Loucy (cell line): ENCODE results near the gene EVI5.
"Not testable (repeated sequence)": the region's sequence is repeated elsewhere in the genome, so short reads cannot be mapped to it uniquely, and the experiment has no call there.

Experiments
- H2AFZ ChIP-seq: fragments of 200-600 bp; sonication (generic); 2 replicates; pipeline ENCODE4 v1.6.0; 2016; ENCODE audit warnings: antibody characterized with exemption, mild to moderate bottlenecking, low read length, moderate library complexity
- H3F3A ChIP-seq: fragments of 200-600 bp; 2 replicates; pipeline ENCODE4 v1.6.0; 2016; ENCODE audit warnings: antibody characterized with exemption, low read depth, mild to moderate bottlenecking
- H3K27me3 ChIP-seq: fragments of 200-600 bp; sonication (generic); 2 replicates; pipeline ENCODE4 v1.6.1; 2014; ENCODE audit warnings: low read length, mild to moderate bottlenecking; ENCODE audit not compliant: insufficient read depth, poor library complexity, severe bottlenecking
- H3K36me3 ChIP-seq: fragments of 200-600 bp; sonication (generic); 2 replicates; pipeline ENCODE4 v1.6.1; 2016; ENCODE audit warnings: low read length; ENCODE audit not compliant: insufficient read depth
- H3K4me1 ChIP-seq: fragments of 200-600 bp; sonication (generic); 2 replicates; pipeline ENCODE4 v1.5.1; 2014; ENCODE audit warnings: low read length, mild to moderate bottlenecking; ENCODE audit not compliant: insufficient read depth, poor library complexity, severe bottlenecking
- H3K4me2 ChIP-seq: fragments of 200-600 bp; sonication (generic); 2 replicates; pipeline ENCODE4 v1.6.0; 2014; ENCODE audit warnings: antibody characterized with exemption, low read length, low read depth, mild to moderate bottlenecking; ENCODE audit not compliant: poor library complexity, severe bottlenecking
- H3K4me3 ChIP-seq: fragments of 200-600 bp; sonication (generic); 2 replicates; pipeline ENCODE4 v1.5.1; 2014; ENCODE audit warnings: low read length, mild to moderate bottlenecking, mixed read lengths; ENCODE audit not compliant: poor library complexity, severe bottlenecking
- H3K79me2 ChIP-seq: fragments of 200-600 bp; sonication (generic); 2 replicates; pipeline ENCODE4 v1.6.1; 2014; ENCODE audit warnings: low read length; ENCODE audit not compliant: insufficient read depth
- H3K9ac ChIP-seq: fragments of 200-600 bp; sonication (generic); 2 replicates; pipeline ENCODE4 v1.6.0; 2014; ENCODE audit warnings: mild to moderate bottlenecking, low read depth, low read length, moderate library complexity; ENCODE audit not compliant: poor library complexity, severe bottlenecking
- H3K9me2 ChIP-seq: fragments of 200-600 bp; sonication (generic); replicated peaks from 2 replicates; pipeline ENCODE4 v1.6.1; 2016; ENCODE audit warnings: low read depth, low read length, mixed read lengths
- H3K9me3 ChIP-seq: fragments of 200-600 bp; sonication (generic); 2 replicates; pipeline ENCODE4 v1.6.1; 2014; ENCODE audit warnings: mild to moderate bottlenecking, antibody characterized with exemption, low read length, low read depth; ENCODE audit not compliant: insufficient read depth
- H4K20me1 ChIP-seq: fragments of 200-600 bp; sonication (generic); 2 replicates; pipeline ENCODE4 v1.6.0; 2014; ENCODE audit warnings: antibody characterized with exemption, low read length, mild to moderate bottlenecking; ENCODE audit not compliant: insufficient read depth, poor library complexity, severe bottlenecking
- EZH2phosphoT487 ChIP-seq: fragments of 200-600 bp; IDR thresholded peaks from 2 replicates; pipeline ENCODE4 v1.6.1; 2018; ENCODE audit warnings: antibody characterized with exemption, mild to moderate bottlenecking, moderate library complexity, borderline replicate concordance
- TF ChIP-seq, protein P1 (sequence below): fragments of 200-600 bp; sonication (generic); conservative IDR thresholded peaks from 2 replicates; pipeline ENCODE4 v1.5.1; 2014; ENCODE audit warnings: mild to moderate bottlenecking, antibody characterized with exemption, low read length

EVI5 gene

DNA sequence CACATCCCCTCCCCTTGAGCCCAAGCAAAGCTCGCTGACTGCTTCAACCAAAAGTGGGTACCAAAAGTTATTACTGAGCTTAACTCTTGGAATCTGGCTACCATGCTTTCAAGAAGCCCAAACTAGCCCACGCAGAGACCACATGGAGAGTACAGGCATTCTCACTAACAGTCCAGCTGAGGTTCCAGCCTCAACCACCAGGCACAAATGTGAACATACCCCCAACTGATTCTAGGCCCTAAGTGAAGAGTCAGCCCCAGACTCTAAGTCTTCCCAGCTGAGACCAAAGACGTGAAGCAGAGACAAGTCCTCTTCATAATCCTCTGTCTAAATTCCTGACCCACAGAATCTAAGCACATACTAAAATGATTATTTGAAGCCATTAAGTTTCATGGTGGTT is 36.8 kb downstream of the EVI5 start:
- H4K20me1 ChIP-seq = no peaks in the 10 kb centered on the region
- H3K4me1 ChIP-seq = no peaks in the 10 kb centered on the region
- no peak for TF ChIP-seq EZH2phosphoT487
- no peaks in the 10 kb centered on the region for H3K9me3 ChIP-seq
- no peaks in the 10 kb centered on the region for H3K36me3 ChIP-seq
- H3K4me3 ChIP-seq = no peak overlapping the region
- no peaks in the 10 kb centered on the region for H3K79me2 ChIP-seq
- H3K9me2 ChIP-seq = no peaks in the 10 kb centered on the region
- no peak overlapping the region for H3K4me2 ChIP-seq
- H3K27me3 ChIP-seq = no peaks in the 10 kb centered on the region
- H3K9ac ChIP-seq = no peak overlapping the region
- H2AFZ ChIP-seq = peak overlapping the region; percentile 8; the same call in 1 of the 2 replicates
- H3F3A ChIP-seq = no peaks in the 10 kb centered on the region

DNA sequence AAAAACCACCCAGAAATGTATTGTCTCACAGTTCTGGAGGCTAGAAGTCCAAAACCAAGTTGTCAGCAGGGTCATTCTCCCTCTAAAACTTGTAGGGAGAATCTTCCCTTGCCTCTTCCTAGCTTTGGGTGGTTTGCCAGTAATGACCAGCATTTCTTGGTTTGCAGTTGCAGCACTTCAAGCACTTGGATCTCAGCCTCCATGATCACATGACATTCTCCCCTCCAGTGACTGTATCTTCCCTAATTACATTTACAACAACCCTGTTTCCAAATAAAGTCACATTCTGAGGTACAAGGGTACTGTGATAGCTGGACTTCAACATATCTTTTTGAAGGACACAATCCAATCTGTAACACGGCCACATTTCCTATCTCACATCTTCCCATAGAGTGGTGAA is 37.2 kb downstream of the EVI5 start:
- Histone ChIP-seq H3K9me2 (no peaks in the 10 kb centered on the region), H3K4me2 (no peak overlapping the region), H3K9me3 (no peaks in the 10 kb centered on the region), H3F3A (no peaks in the 10 kb centered on the region), H2AFZ (no peak overlapping the region), H3K27me3 (no peaks in the 10 kb centered on the region), H3K9ac (no peak overlapping the region), H3K79me2 (no peaks in the 10 kb centered on the region), H3K4me3 (no peak overlapping the region), H4K20me1 (no peaks in the 10 kb centered on the region), H3K36me3 (no peaks in the 10 kb centered on the region), H3K4me1 (no peaks in the 10 kb centered on the region)
- TF ChIP-seq, protein P1, sequence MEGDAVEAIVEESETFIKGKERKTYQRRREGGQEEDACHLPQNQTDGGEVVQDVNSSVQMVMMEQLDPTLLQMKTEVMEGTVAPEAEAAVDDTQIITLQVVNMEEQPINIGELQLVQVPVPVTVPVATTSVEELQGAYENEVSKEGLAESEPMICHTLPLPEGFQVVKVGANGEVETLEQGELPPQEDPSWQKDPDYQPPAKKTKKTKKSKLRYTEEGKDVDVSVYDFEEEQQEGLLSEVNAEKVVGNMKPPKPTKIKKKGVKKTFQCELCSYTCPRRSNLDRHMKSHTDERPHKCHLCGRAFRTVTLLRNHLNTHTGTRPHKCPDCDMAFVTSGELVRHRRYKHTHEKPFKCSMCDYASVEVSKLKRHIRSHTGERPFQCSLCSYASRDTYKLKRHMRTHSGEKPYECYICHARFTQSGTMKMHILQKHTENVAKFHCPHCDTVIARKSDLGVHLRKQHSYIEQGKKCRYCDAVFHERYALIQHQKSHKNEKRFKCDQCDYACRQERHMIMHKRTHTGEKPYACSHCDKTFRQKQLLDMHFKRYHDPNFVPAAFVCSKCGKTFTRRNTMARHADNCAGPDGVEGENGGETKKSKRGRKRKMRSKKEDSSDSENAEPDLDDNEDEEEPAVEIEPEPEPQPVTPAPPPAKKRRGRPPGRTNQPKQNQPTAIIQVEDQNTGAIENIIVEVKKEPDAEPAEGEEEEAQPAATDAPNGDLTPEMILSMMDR = no peak
- TF ChIP-seq EZH2phosphoT487 = no peak

DNA sequence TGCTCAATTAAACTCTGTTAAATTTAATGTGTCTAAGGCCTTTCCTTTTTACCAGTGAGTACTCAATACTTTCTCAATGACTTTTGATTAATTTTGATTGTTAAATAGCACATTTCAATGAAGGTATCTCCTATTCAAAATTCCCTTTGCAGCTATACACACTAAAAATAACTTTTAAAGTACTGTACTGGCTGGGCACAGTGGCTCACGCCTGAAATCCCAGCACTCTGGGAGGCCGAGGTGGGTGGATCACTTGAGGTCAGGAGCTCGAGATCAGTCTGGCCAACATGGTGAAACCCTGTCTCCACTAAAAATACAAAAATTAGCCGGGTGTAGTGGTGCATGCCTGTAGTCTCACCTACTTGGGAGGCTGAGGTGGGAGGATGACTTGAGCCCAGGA is 38.7 kb downstream of the EVI5 start:
- H3K4me1 ChIP-seq, H4K20me1 ChIP-seq, H3K79me2 ChIP-seq: not testable (repeated sequence)

DNA sequence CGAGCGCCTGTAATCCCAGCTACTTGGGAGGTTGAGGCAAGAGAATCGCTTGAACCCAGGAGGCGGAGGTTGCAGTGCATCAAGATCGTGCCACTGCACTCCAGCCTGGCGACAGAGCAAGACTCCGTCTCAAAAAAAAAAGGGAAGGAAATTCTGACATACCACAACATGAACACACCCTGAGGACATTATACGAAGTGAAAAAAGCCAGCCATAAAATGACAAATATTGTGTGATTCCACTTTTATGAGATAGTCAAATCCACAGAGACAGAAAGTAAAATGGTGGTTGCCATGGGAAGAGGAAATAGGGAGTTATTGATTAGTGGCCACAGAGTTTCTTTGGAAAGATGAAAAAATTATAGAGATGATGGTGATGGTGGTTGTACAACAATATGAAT is 41.7 kb downstream of the EVI5 start:
- no peaks in the 10 kb centered on the region for H3K79me2 ChIP-seq
- H3F3A ChIP-seq = no peaks in the 10 kb centered on the region
- no peak overlapping the region for H3K4me3 ChIP-seq
- no peaks in the 10 kb centered on the region for H3K9me2 ChIP-seq
- no peaks in the 10 kb centered on the region for H3K4me1 ChIP-seq
- no peaks in the 10 kb centered on the region for H4K20me1 ChIP-seq
- H3K9ac ChIP-seq = no peak overlapping the region
- no peak overlapping the region for H3K4me2 ChIP-seq
- no peaks in the 10 kb centered on the region for H3K36me3 ChIP-seq
- no peaks in the 10 kb centered on the region for H3K27me3 ChIP-seq
- H2AFZ ChIP-seq = no peak overlapping the region
- H3K9me3 ChIP-seq = no peaks in the 10 kb centered on the region
- no peak for TF ChIP-seq EZH2phosphoT487
- TF ChIP-seq, protein P1 = no peak

More for the DNA sequence above, 38.7 kb downstream of the EVI5 start:
- H3K27me3 ChIP-seq, H3K4me2 ChIP-seq, H2AFZ ChIP-seq, H3K9me3 ChIP-seq, H3K4me3 ChIP-seq, H3F3A ChIP-seq, H3K9me2 ChIP-seq, H3K36me3 ChIP-seq, H3K9ac ChIP-seq: not testable (repeated sequence)
